IMR-90 (cell line): ENCODE results near the gene ACSM4. TPM values are rescaled to one million over a fixed set of nuclear protein-coding genes. Genes with fewer than 3 reads are reported as not detected.

Source experiments
- ATAC-seq: fragments of 200-7000 bp; cut with Tn5 transposase; 2 replicates; pipeline ENCODE4 v1.9.1; 2020; ENCODE audit warnings: low read depth, mild to moderate bottlenecking, moderate library complexity
- BruUV-seq: library from RNA; stranded (reverse); fragments of 400-500 nt; replicated peaks from 2 replicates; lab custom pipeline; 2021; lab: Mats Ljungman, UMichigan
- CTCF ChIA-PET: fragments of 300-600 bp; formaldehyde crosslinking; extraction: SDS; loops from one replicate; lab custom pipeline; 2021; ENCODE audit warnings: antibody characterized with exemption; lab: Yijun Ruan, JAX
- POLR2A ChIA-PET: fragments of 300-600 bp; sonication (Branson Sonifier 250); formaldehyde crosslinking; loops from one replicate; lab custom pipeline; 2022; ENCODE audit warnings: antibody characterized with exemption; ENCODE audit not compliant: unreplicated experiment; lab: Charles Lee
- DNase-seq: peaks from one replicate; pipeline ENCODE4 v3.0.0; 2013
- H2AFZ ChIP-seq: replicated peaks from 2 replicates; pipeline ENCODE3; 2013; ENCODE audit warnings: low read length, mild to moderate bottlenecking; ENCODE audit not compliant: poor library complexity
- H2AK5ac ChIP-seq: 2 replicates; pipeline ENCODE4 v1.6.1; 2013; ENCODE audit warnings: low read depth, low read length, inconsistent platforms
- H2AK9ac ChIP-seq: replicated peaks from 2 replicates; pipeline ENCODE3; 2013; ENCODE audit warnings: mild to moderate bottlenecking, low read depth, low read length, moderate library complexity; ENCODE audit not compliant: poor library complexity
- H2BK120ac ChIP-seq: 2 replicates; pipeline ENCODE4 v1.6.1; 2013; ENCODE audit warnings: low read depth, low read length, inconsistent platforms
- H2BK15ac ChIP-seq: 3 replicates; pipeline ENCODE4 v1.6.1; 2013; ENCODE audit warnings: low read depth, low read length, inconsistent platforms
- H2BK20ac ChIP-seq: 2 replicates; pipeline ENCODE4 v1.6.1; 2013; ENCODE audit warnings: low read depth, mild to moderate bottlenecking, inconsistent platforms, low read length, moderate library complexity
- H2BK5ac ChIP-seq: 2 replicates; pipeline ENCODE4 v1.6.1; 2013; ENCODE audit warnings: mild to moderate bottlenecking, low read depth, low read length, inconsistent platforms; ENCODE audit not compliant: poor library complexity, severe bottlenecking
- H3K14ac ChIP-seq: replicated peaks from 2 replicates; pipeline ENCODE4 v1.6.1; 2013; ENCODE audit warnings: low read depth, low read length, inconsistent platforms
- H3K18ac ChIP-seq: 2 replicates; pipeline ENCODE4 v1.6.1; 2013; ENCODE audit warnings: low read depth, low read length, control low read depth
- H3K23ac ChIP-seq: 2 replicates; pipeline ENCODE4 v1.6.1; 2013; ENCODE audit warnings: low read depth, low read length, inconsistent platforms
- H3K27ac ChIP-seq: 2 replicates; pipeline ENCODE4 v1.5.1; 2013; ENCODE audit warnings: mild to moderate bottlenecking, control low read depth, low read length; ENCODE audit not compliant: insufficient read depth
- H3K27me3 ChIP-seq: 2 replicates; pipeline ENCODE4 v1.6.1; 2013; ENCODE audit warnings: low read length; ENCODE audit not compliant: control insufficient read depth, insufficient read depth
- H3K36me3 ChIP-seq: 2 replicates; pipeline ENCODE4 v1.6.1; 2013; ENCODE audit warnings: low read length, mixed read lengths; ENCODE audit not compliant: control insufficient read depth, insufficient read depth
- H3K4ac ChIP-seq: 2 replicates; pipeline ENCODE4 v1.6.1; 2013; ENCODE audit warnings: low read depth, low read length, inconsistent platforms
- H3K4me1 ChIP-seq: 2 replicates; pipeline ENCODE4 v1.6.1; 2013; ENCODE audit warnings: low read length, mixed read lengths; ENCODE audit not compliant: control insufficient read depth, insufficient read depth
- H3K4me2 ChIP-seq: 2 replicates; pipeline ENCODE4 v1.6.1; 2013; ENCODE audit warnings: low read depth, mild to moderate bottlenecking, control low read depth, low read length, moderate library complexity
- H3K4me3 ChIP-seq: 2 replicates; pipeline ENCODE4 v1.5.1; 2013; ENCODE audit warnings: low read depth, mild to moderate bottlenecking, control low read depth, low read length, moderate library complexity; ENCODE audit not compliant: insufficient read depth
- H3K56ac ChIP-seq: 2 replicates; pipeline ENCODE4 v1.6.1; 2013; ENCODE audit warnings: low read length, inconsistent platforms; ENCODE audit not compliant: insufficient read depth; ENCODE audit errors: extremely low read depth
- H3K79me1 ChIP-seq, 2 experiments: 2 replicates each; pipeline ENCODE4 v1.6.1; 2013; ENCODE audit warnings: low read length in 2 of 2, inconsistent platforms in 1 of 2, low read depth in 1 of 2
- H3K9ac ChIP-seq: 2 replicates; pipeline ENCODE4 v1.6.1; 2013; ENCODE audit warnings: low read depth, low read length, control low read depth
- H3K9me1 ChIP-seq: 2 replicates; pipeline ENCODE4 v1.6.1; 2013; ENCODE audit warnings: low read length, inconsistent platforms; ENCODE audit not compliant: insufficient read depth
- H3K9me3 ChIP-seq: 2 replicates; pipeline ENCODE4 v1.6.1; 2013; ENCODE audit warnings: low read length; ENCODE audit not compliant: control insufficient read depth, insufficient read depth
- H4K20me1 ChIP-seq: 2 replicates; pipeline ENCODE4 v1.6.1; 2013; ENCODE audit warnings: low read length, inconsistent platforms; ENCODE audit not compliant: insufficient read depth
- H4K5ac ChIP-seq: 2 replicates; pipeline ENCODE4 v1.6.1; 2013; ENCODE audit warnings: mild to moderate bottlenecking, low read depth, low read length, control low read depth
- H4K8ac ChIP-seq, 2 experiments: 2 replicates each; pipeline ENCODE4 v1.6.1; 2013; ENCODE audit warnings: low read depth in 2 of 2, low read length in 2 of 2, control low read depth in 1 of 2, inconsistent platforms in 1 of 2
- H4K91ac ChIP-seq: 2 replicates; pipeline ENCODE4 v1.6.1; 2013; ENCODE audit warnings: low read depth, low read length, inconsistent platforms; ENCODE audit not compliant: insufficient read depth
- CEBPB ChIP-seq: IDR thresholded peaks from 2 replicates; pipeline ENCODE4 v1.6.1; 2012; ENCODE audit warnings: low read depth, low read length, improper control_type of control experiment
- CHD1 ChIP-seq: IDR thresholded peaks from 2 replicates; pipeline ENCODE4 v1.6.1; 2012; ENCODE audit warnings: low read depth, low read length, improper control_type of control experiment
- MAZ ChIP-seq: IDR thresholded peaks from 2 replicates; pipeline ENCODE4 v1.6.1; 2012; ENCODE audit warnings: low read depth, mild to moderate bottlenecking, low read length, improper control_type of control experiment, moderate library complexity, borderline replicate concordance
- POLR2A ChIP-seq: IDR thresholded peaks from 2 replicates; pipeline ENCODE4 v1.6.1; 2012; ENCODE audit warnings: mild to moderate bottlenecking, low read depth, low read length
- RAD21 ChIP-seq: IDR thresholded peaks from 2 replicates; pipeline ENCODE4 v1.6.1; 2012; ENCODE audit warnings: low read length, improper control_type of control experiment
- RCOR1 ChIP-seq: IDR thresholded peaks from 2 replicates; pipeline ENCODE4 v1.6.1; 2012; ENCODE audit warnings: mild to moderate bottlenecking, low read length, improper control_type of control experiment; ENCODE audit not compliant: insufficient replicate concordance
- WGBS, 2 experiments: methylation state at CpG; one replicate each; pipeline versions ENCODE4 v1.1.5 to v1.1.7; 2013; ENCODE audit warnings: missing lambda C conversion rate in 2 of 2; ENCODE audit not compliant: insufficient read length in 1 of 2; ENCODE audit errors: extremely low coverage in 2 of 2; 5-methylcytosine and 5-hydroxymethylcytosine counted together
- dilution Hi-C: fragments of 300-500 bp; cut with HindIII; formaldehyde crosslinking; loops from one replicate; pipeline ENCODE4 v1.14.3; 2018; ENCODE audit warnings: low sequenced_read_pairs; ENCODE audit not compliant: unreplicated experiment
- in situ Hi-C: fragments of 300-500 bp; cut with MboI; formaldehyde crosslinking; loops from 3 replicates; pipeline ENCODE4 v1.14.3; 2019; ENCODE audit warnings: low sequenced_read_pairs, inconsistent platforms, mixed read lengths
- intact Hi-C: fragments of 100-400 bp; cut with micrococcal nuclease; formaldehyde crosslinking; loops from 2 replicates; pipeline ENCODE4 v1.10.0; 2022
- polyA plus RNA-seq, 3 experiments: library from polyadenylated mRNA; depleted of rRNA; stranded (reverse); fragments of >200 nt; gene quantifications; 2 replicates each; pipeline ENCODE4 v1.2.3, GENCODE V29; 2012; ENCODE audit warnings: low replicate concordance in 1 of 3
- total RNA-seq: library from RNA; depleted of rRNA; stranded (reverse); fragments of >200 nt; gene quantifications from 2 replicates; pipeline ENCODE4 v1.2.3, GENCODE V29; 2012
- TF ChIP-seq, protein P1 (sequence below): fragments of 150-350 bp; IDR thresholded peaks from 2 replicates; pipeline ENCODE4 v1.6.1; 2016; ENCODE audit warnings: low read depth, mild to moderate bottlenecking, low read length, moderate library complexity, borderline replicate concordance
- TF ChIP-seq, protein P2 (sequence below): conservative IDR thresholded peaks from 2 replicates; pipeline ENCODE4 v1.5.1; 2012; ENCODE audit warnings: mild to moderate bottlenecking, low read depth, low read length, improper control_type of control experiment

ACSM4 gene
- total and polyA plus RNA-seq, 2 of the 4 experiments (the other 2 are of a cell fraction) = not detected

DNA sequence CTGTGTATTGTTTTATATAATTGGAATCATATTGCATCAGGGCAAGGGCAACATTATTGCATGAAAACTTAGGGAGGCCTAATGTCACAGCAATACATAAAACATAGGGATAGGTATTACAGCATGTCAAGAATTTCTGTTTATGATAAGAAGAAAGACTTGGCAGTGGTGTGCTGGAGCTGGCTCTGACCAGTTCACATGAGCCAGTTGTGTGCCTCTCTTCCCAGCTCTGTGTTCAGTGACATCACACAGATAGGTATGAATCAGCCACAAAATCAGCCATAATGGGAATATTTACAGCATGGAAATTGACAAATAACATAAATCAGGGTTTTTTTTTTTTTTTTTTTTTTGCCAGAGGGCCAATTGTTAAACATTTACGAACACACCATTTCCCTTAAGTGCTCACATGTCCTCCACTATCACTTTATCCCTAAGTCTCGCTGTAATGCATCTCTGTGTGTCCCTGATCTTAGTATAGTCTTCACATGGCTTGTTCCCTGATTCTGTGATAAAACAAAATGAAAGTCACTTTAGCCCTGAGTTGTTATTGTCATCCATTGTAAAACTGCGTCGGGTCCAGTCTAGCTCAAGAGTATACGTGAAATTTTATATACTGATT is 31.9 kb upstream of the ACSM4 start:
- no peak overlapping the region for H2AFZ ChIP-seq
- no peak for DNase-seq
- no peak overlapping the region for H2BK20ac ChIP-seq
- no TSS peak for BruUV-seq
- no peak overlapping the region for H3K4me2 ChIP-seq
- H3K9me1 ChIP-seq = no peaks in the 10 kb centered on the region
- no peak overlapping the region for H3K23ac ChIP-seq
- H3K9ac ChIP-seq = no peak overlapping the region
- in situ Hi-C loops (no loop called here), intact Hi-C loops (no loop called here), dilution Hi-C loops (no loop called here)
- ChIA-PET POLR2A (no interaction called here), CTCF (no interaction called here)
- TF ChIP-seq POLR2A (no peak), MAZ (no peak), RCOR1 (no peak), CEBPB (no peak), CHD1 (no peak), RAD21 (no peak)
- TF ChIP-seq, protein P1, sequence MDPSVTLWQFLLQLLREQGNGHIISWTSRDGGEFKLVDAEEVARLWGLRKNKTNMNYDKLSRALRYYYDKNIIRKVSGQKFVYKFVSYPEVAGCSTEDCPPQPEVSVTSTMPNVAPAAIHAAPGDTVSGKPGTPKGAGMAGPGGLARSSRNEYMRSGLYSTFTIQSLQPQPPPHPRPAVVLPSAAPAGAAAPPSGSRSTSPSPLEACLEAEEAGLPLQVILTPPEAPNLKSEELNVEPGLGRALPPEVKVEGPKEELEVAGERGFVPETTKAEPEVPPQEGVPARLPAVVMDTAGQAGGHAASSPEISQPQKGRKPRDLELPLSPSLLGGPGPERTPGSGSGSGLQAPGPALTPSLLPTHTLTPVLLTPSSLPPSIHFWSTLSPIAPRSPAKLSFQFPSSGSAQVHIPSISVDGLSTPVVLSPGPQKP = no peak
- TF ChIP-seq, protein P2, sequence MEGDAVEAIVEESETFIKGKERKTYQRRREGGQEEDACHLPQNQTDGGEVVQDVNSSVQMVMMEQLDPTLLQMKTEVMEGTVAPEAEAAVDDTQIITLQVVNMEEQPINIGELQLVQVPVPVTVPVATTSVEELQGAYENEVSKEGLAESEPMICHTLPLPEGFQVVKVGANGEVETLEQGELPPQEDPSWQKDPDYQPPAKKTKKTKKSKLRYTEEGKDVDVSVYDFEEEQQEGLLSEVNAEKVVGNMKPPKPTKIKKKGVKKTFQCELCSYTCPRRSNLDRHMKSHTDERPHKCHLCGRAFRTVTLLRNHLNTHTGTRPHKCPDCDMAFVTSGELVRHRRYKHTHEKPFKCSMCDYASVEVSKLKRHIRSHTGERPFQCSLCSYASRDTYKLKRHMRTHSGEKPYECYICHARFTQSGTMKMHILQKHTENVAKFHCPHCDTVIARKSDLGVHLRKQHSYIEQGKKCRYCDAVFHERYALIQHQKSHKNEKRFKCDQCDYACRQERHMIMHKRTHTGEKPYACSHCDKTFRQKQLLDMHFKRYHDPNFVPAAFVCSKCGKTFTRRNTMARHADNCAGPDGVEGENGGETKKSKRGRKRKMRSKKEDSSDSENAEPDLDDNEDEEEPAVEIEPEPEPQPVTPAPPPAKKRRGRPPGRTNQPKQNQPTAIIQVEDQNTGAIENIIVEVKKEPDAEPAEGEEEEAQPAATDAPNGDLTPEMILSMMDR = no peak
- H3K18ac ChIP-seq = no peak overlapping the region
- H3K9me3 ChIP-seq = no peaks in the 10 kb centered on the region
- H3K79me1 ChIP-seq = no peaks in the 10 kb centered on the region
- H2AK5ac ChIP-seq = no peak overlapping the region
- H2AK9ac ChIP-seq = no peak overlapping the region
- WGBS, 2 experiments = no CpG with 5 or more reads among the region's 5 CpGs
- no peak overlapping the region for H3K4me3 ChIP-seq
- H3K27me3 ChIP-seq = no peaks in the 10 kb centered on the region
- no peaks in the 10 kb centered on the region for H3K36me3 ChIP-seq
- H4K20me1 ChIP-seq = no peaks in the 10 kb centered on the region
- H4K91ac ChIP-seq = no peak overlapping the region
- no peak overlapping the region for H3K4ac ChIP-seq
- H3K14ac ChIP-seq = no peak overlapping the region
- H3K27ac ChIP-seq = no peak overlapping the region
- no peak overlapping the region for H2BK5ac ChIP-seq
- H4K8ac ChIP-seq = no peak overlapping the region
- no peak overlapping the region for H4K5ac ChIP-seq
- H2BK15ac ChIP-seq = no peak overlapping the region
- H3K56ac ChIP-seq = no peak overlapping the region
- no peaks in the 10 kb centered on the region for H3K4me1 ChIP-seq
- H2BK120ac ChIP-seq = no peak overlapping the region
- ATAC-seq = no peak
